GM19397 (cell line): Measurements from ENCODE around the gene BHLHE41.

ENCODE experiments used
- ATAC-seq: cut with Tn5 transposase; IDR thresholded peaks from one replicate; pipeline ENCODE4 v1.9.1; 2021; ENCODE audit warnings: mild to moderate bottlenecking, moderate library complexity; ENCODE audit not compliant: unreplicated experiment

Gene BHLHE41

GRCh38 chr12:26086936-26087335, 37.9 kb downstream of the BHLHE41 start:
- ATAC-seq = no peak

DNA sequence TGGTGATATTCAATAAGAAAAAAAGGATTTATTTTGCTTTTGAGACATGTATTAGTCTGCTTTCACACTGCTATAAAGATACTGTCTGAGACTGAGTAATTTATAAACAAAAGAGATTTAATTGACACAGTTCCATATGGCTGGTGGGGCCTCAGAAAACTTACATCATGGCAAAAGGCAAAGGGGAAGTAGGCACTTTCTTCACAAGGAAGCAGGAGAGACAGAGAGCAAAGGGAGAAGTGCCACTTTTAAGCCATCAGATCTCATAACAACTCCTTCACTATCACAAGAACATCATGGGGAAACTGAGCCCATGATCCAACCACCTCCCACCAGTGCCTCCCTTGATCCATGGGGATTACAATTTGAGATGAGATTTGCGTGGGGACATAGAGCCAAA, 43.9 kb downstream of the BHLHE41 start:
- no peak for ATAC-seq

DNA sequence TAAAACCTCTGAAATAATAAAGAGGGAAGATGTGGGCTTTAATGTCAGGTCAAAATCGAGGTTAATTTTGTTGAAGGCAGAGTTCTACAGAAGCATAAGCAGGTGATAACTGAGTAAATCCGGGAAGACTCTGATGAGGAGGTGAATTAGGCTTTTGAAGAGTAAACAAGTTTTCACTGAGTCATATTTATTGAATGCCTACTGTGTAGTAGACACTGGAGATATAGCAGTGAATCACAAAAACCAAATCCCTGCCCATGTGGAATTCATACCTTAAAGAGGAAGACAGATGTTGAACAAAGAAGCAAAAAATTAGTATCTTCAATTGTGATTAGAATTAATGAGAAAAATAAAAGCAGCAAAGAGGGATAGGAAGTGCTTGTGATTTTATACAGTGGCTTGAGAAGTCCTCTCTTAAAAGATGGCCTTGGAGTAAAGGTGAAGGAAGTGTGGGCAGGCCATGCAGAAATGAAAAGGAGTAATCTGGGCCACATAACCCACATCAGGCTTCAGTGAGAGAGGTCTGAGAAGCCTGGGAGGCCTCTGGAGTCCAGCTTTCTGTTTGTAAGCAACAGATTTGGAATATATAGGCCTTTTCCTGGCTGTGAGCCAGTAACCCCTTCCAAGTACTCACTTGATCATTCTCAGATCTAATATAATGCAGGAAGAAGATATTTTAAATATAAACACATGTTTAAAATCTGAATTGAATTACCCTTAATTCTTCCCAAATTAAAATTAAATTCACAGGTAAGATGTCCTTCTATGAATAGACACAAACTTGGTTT, 46.7 kb downstream of the BHLHE41 start:
- no peak for ATAC-seq
